WTC11 (cell line): ENCODE measurements around the gene REN. TPM values are rescaled to one million over a fixed set of nuclear protein-coding genes. Genes with fewer than 3 reads are reported as not detected.

Experiments
- ATAC-seq: fragments of 200-7000 bp; cut with Tn5 transposase; 2 replicates; pipeline ENCODE4 v1.10.0; 2021; ENCODE audit warnings: mild to moderate bottlenecking, moderate library complexity
- CTCF ChIA-PET: fragments of 300-600 bp; sonication (Branson Sonifier 250); formaldehyde crosslinking; loops from one replicate; lab custom pipeline; 2021; ENCODE audit warnings: antibody characterized with exemption; lab: Charles Lee
- POLR2A ChIA-PET: fragments of 350-600 bp; sonication (Branson Sonifier 250); formaldehyde crosslinking; loops from one replicate; lab custom pipeline; 2021; ENCODE audit warnings: antibody characterized with exemption; lab: Charles Lee
- DNase-seq: peaks from one replicate; pipeline ENCODE4 v3.0.0; 2021; ENCODE audit warnings: low spot score
- H3K27ac Mint-ChIP-seq: 2 replicates; pipeline ENCODE4 v1.8.0; 2021; ENCODE audit warnings: mixed read lengths
- H3K27me3 Mint-ChIP-seq: 2 replicates; pipeline ENCODE4 v1.8.0; 2021; ENCODE audit warnings: low read depth, mild to moderate bottlenecking, moderate library complexity, mixed read lengths
- H3K36me3 Mint-ChIP-seq: 2 replicates; pipeline ENCODE4 v1.8.0; 2021; ENCODE audit warnings: mixed read lengths
- H3K4me1 Mint-ChIP-seq: 2 replicates; pipeline ENCODE4 v1.8.0; 2022; ENCODE audit warnings: mixed read lengths
- H3K4me3 Mint-ChIP-seq: 2 replicates; pipeline ENCODE4 v1.8.0; 2021; ENCODE audit warnings: mild to moderate bottlenecking, moderate library complexity, mixed read lengths
- H3K9me3 Mint-ChIP-seq: 2 replicates; pipeline ENCODE4 v1.8.0; 2021; ENCODE audit warnings: mixed read lengths
- AR ChIP-seq: fragments of 250-450 bp; sonication (Bioruptor Pico); IDR thresholded peaks from 2 replicates; pipeline ENCODE4 v1.9.0; 2021; ENCODE audit warnings: mild to moderate bottlenecking
- ARID4B ChIP-seq: sonication (generic); formaldehyde crosslinking; IDR thresholded peaks from 2 replicates; pipeline ENCODE4 v1.8.0; 2023; ENCODE audit warnings: missing genetic modification reagents, mild to moderate bottlenecking, borderline replicate concordance
- ATF2 ChIP-seq: sonication (generic); formaldehyde crosslinking; IDR thresholded peaks from 2 replicates; pipeline ENCODE4 v1.8.1; 2022; ENCODE audit warnings: low read depth, missing genetic modification reagents, borderline replicate concordance
- E2F4 ChIP-seq: sonication (generic); formaldehyde crosslinking; IDR thresholded peaks from 2 replicates; pipeline ENCODE4 v1.8.1; 2022; ENCODE audit warnings: low read depth, mild to moderate bottlenecking, moderate library complexity, missing genetic modification reagents, borderline replicate concordance
- ETV6 ChIP-seq: sonication (generic); formaldehyde crosslinking; IDR thresholded peaks from 2 replicates; pipeline ENCODE4 v1.8.1; 2022; ENCODE audit warnings: mild to moderate bottlenecking, missing genetic modification reagents
- FOXK1 ChIP-seq: sonication (generic); formaldehyde crosslinking; IDR thresholded peaks from 2 replicates; pipeline ENCODE4 v1.8.0; 2022; ENCODE audit warnings: mild to moderate bottlenecking, moderate library complexity, missing genetic modification reagents
- GABPB1 ChIP-seq: sonication (generic); formaldehyde crosslinking; IDR thresholded peaks from 2 replicates; pipeline ENCODE4 v1.8.1; 2023; ENCODE audit warnings: mild to moderate bottlenecking, missing genetic modification reagents
- IRF1 ChIP-seq: sonication (generic); formaldehyde crosslinking; IDR thresholded peaks from 2 replicates; pipeline ENCODE4 v1.8.0; 2023; ENCODE audit warnings: missing genetic modification reagents
- JAZF1 ChIP-seq: fragments of 250-450 bp; sonication (Bioruptor Pico); IDR thresholded peaks from 2 replicates; pipeline ENCODE4 v1.9.0; 2021; ENCODE audit warnings: moderate library complexity, mild to moderate bottlenecking, inconsistent platforms
- MLX ChIP-seq: sonication (generic); formaldehyde crosslinking; IDR thresholded peaks from 2 replicates; pipeline ENCODE4 v1.8.1; 2023; ENCODE audit warnings: mild to moderate bottlenecking, missing genetic modification reagents, moderate library complexity
- NFYB ChIP-seq: sonication (generic); formaldehyde crosslinking; conservative IDR thresholded peaks from 2 replicates; pipeline ENCODE4 v1.8.0; 2022; ENCODE audit warnings: low read depth, missing genetic modification reagents
- NR2C2 ChIP-seq: sonication (generic); formaldehyde crosslinking; IDR thresholded peaks from 2 replicates; pipeline ENCODE4 v1.8.0; 2022; ENCODE audit warnings: mild to moderate bottlenecking, missing genetic modification reagents
- OVOL2 ChIP-seq: fragments of 250-450 bp; sonication (Bioruptor Pico); IDR thresholded peaks from 2 replicates; pipeline ENCODE4 v1.9.0; 2021; ENCODE audit warnings: mild to moderate bottlenecking, borderline replicate concordance
- PREB ChIP-seq: sonication (generic); formaldehyde crosslinking; IDR thresholded peaks from 2 replicates; pipeline ENCODE4 v1.8.1; 2022; ENCODE audit warnings: mild to moderate bottlenecking, missing genetic modification reagents, moderate library complexity, borderline replicate concordance
- SMAD4 ChIP-seq: sonication (generic); formaldehyde crosslinking; IDR thresholded peaks from 2 replicates; pipeline ENCODE4 v1.8.0; 2022; ENCODE audit warnings: mild to moderate bottlenecking, missing genetic modification reagents
- USF1 ChIP-seq: sonication (generic); formaldehyde crosslinking; IDR thresholded peaks from 2 replicates; pipeline ENCODE4 v1.8.0; 2022; ENCODE audit warnings: mild to moderate bottlenecking, missing genetic modification reagents
- ZNF138 ChIP-seq: sonication (generic); formaldehyde crosslinking; conservative IDR thresholded peaks from 2 replicates; pipeline ENCODE4 v1.8.1; 2022; ENCODE audit warnings: mild to moderate bottlenecking, moderate library complexity, missing genetic modification reagents
- ZNF317 ChIP-seq: sonication (generic); formaldehyde crosslinking; IDR thresholded peaks from 2 replicates; pipeline ENCODE4 v1.8.1; 2023; ENCODE audit warnings: low read depth, mild to moderate bottlenecking, moderate library complexity, missing genetic modification reagents, borderline replicate concordance
- total RNA-seq: library from RNA; stranded (reverse); gene quantifications from 3 replicates; pipeline ENCODE4 v1.2.3, GENCODE V29; 2021

Gene REN
- total RNA-seq, 1 experiment from 2014 or later: not detected

- TF ChIP-seq MLX: no peak
- TF ChIP-seq ZNF317 (CRISPR knock-in tag): no peak
- no peak for TF ChIP-seq PREB (CRISPR knock-in tag)
These were observed 51.5 kb downstream of the REN start (continued) for GRCh38 chr1:204114606-204115005.

- ATAC-seq (no peak), DNase-seq (no peak)
- no peak for TF ChIP-seq NR2C2 (CRISPR knock-in tag)
- TF ChIP-seq MLX: no peak
- no peak for TF ChIP-seq NFYB (CRISPR knock-in tag)
- TF ChIP-seq ARID4B: no peak
- no peak for TF ChIP-seq PREB (CRISPR knock-in tag)
- TF ChIP-seq ZNF138 (CRISPR knock-in tag): no peak
- TF ChIP-seq AR (CRISPR knock-in tag): no peak
- no peak for TF ChIP-seq GABPB1
- TF ChIP-seq FOXK1 (CRISPR knock-in tag): no peak
- TF ChIP-seq JAZF1 (CRISPR knock-in tag): no peak
- TF ChIP-seq ZNF317 (CRISPR knock-in tag): no peak
- TF ChIP-seq ETV6 (CRISPR knock-in tag): no peak
- TF ChIP-seq OVOL2 (CRISPR knock-in tag): no peak
- TF ChIP-seq USF1: no peak
- no peak for TF ChIP-seq SMAD4 (CRISPR knock-in tag)
- no peak for TF ChIP-seq IRF1 (CRISPR knock-in tag)
- TF ChIP-seq E2F4: no peak
- no peak for TF ChIP-seq ATF2 (CRISPR knock-in tag)
- ChIA-PET POLR2A (no interaction called here), CTCF (interaction anchor here (0.7 to 1.9 kb wide), 4 partner anchors 14 to 48 kb away, joined by 3 to 6 read pairs (median 4); no protein-coding TSS in a partner anchor)
- peak overlapping the region; percentile 84 for H3K27ac Mint-ChIP-seq
- no peak overlapping the region for H3K4me3 Mint-ChIP-seq
- no peaks in the 10 kb centered on the region for H3K27me3 Mint-ChIP-seq
- peaks cover 37% of the 10 kb centered on the region for H3K4me1 Mint-ChIP-seq
- H3K36me3 Mint-ChIP-seq: peaks cover 48% of the 10 kb centered on the region
- no peaks in the 10 kb centered on the region for H3K9me3 Mint-ChIP-seq
These were observed 52.2 kb downstream of the REN start for GRCh38 chr1:204113896-204114295.
